Left ventricle myocardium inferior (tissue), 1 donor: Measurements from ENCODE around the gene C10orf105. TPM values are rescaled to one million over a fixed set of nuclear protein-coding genes. Genes with fewer than 3 reads are reported as not detected.

Source experiments
- DNase-seq: peaks from one replicate; pipeline ENCODE4 v3.0.0-alpha.2; 2020
- H3K27ac ChIP-seq: fragments of 200-600 bp; replicated peaks from 2 replicates; pipeline ENCODE4 v1.8.0; 2021
- H3K27me3 ChIP-seq: fragments of 200-600 bp; 2 replicates; pipeline ENCODE4 v1.8.0; 2021; ENCODE audit warnings: low read depth
- H3K36me3 ChIP-seq: fragments of 200-600 bp; 2 replicates; pipeline ENCODE4 v1.8.0; 2021
- H3K4me1 ChIP-seq: fragments of 200-600 bp; 2 replicates; pipeline ENCODE4 v1.8.0; 2021
- H3K4me3 ChIP-seq: fragments of 200-600 bp; 2 replicates; pipeline ENCODE4 v1.8.0; 2021; ENCODE audit warnings: mild to moderate bottlenecking, moderate library complexity
- H3K9me3 ChIP-seq: fragments of 200-600 bp; replicated peaks from 2 replicates; pipeline ENCODE4 v1.8.0; 2021
- CTCF ChIP-seq: fragments of 200-600 bp; IDR thresholded peaks from 2 replicates; pipeline ENCODE4 v1.8.0; 2021; ENCODE audit warnings: antibody characterized with exemption, mild to moderate bottlenecking, borderline replicate concordance
- intact Hi-C: fragments of 100-400 bp; cut with micrococcal nuclease; formaldehyde crosslinking; loops from one replicate; pipeline ENCODE4 v1.11.0; 2022
- total RNA-seq: library from RNA; stranded (reverse); fragmentation: NEBNext Ultra II Directional; extraction: Animal tissue kit (Norgen Biotek cat#: 25700); gene quantifications from one replicate; pipeline ENCODE4 v1.2.1, GENCODE V29; 2021
- donor health status: DM: no; HTN: yes; CAD: no; lungs with severe emphysema.

Gene C10orf105
- total RNA-seq, 1 donor from 2014 or later, result 0.05 TPM

DNA sequence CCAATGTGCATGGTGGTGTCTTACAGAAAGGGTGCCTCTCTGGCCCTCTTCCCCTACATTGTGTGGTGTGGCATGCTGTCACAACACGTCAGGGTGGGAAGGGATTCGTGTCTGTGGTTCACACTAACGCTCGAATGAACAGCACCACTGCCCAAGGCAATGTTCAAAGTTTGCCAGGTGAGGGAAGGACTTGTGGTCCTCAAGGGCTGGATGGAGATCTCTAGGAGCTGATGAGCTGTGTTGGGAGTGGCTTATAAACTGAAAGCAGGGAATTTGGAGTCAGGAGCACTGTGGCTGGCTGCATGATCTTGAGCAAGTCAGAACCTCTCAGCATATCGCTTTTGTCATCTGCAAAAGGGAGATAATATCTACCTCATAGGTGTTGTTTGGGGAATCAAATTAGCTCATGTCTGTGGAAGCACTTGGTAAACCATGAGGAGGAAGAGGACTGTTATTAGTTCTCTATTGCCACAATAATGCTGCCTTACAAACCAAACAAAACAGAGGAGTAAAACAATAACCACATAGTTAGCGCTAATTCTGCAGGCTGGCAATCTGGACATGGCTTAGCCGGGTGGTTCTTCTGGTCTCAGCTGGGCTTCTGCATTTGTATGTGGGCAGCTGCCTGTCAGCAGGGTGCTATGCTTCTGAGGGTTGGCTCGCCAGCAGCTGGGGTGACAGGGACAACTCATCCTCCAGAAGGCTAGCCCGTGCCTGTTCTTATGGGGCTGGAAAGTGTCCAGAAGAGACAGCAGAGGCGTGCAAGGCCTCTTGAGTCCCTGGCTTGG is 22.9 kb upstream of the C10orf105 start:
- intact Hi-C loops, result no loop called here
- Histone ChIP-seq H3K9me3 (peaks cover 8% of the 10 kb centered on the region), H3K36me3 (no peaks in the 10 kb centered on the region), H3K4me1 (peaks cover 41% of the 10 kb centered on the region), H3K27me3 (no peaks in the 10 kb centered on the region), H3K4me3 (no peak overlapping the region), H3K27ac (no peak overlapping the region)
- no peak for DNase-seq
- TF ChIP-seq CTCF, result no peak

- Histone ChIP-seq H3K9me3 (peaks cover 8% of the 10 kb centered on the region), H3K27ac (no peak overlapping the region), H3K4me1 (peaks cover 40% of the 10 kb centered on the region), H3K36me3 (no peaks in the 10 kb centered on the region), H3K27me3 (no peaks in the 10 kb centered on the region), H3K4me3 (no peak overlapping the region)
- no peak for DNase-seq
- intact Hi-C loops, result no loop called here
- TF ChIP-seq CTCF, result no peak
Observed at GRCh38 chr10:71741671-71742070, 22.1 kb upstream of the C10orf105 start.

- no peaks in the 10 kb centered on the region for H3K27me3 ChIP-seq
- no peak overlapping the region for H3K27ac ChIP-seq
- no peak for TF ChIP-seq CTCF
- no peak for DNase-seq
- intact Hi-C loops, result no loop called here
- H3K4me3 ChIP-seq, result no peak overlapping the region
- H3K9me3 ChIP-seq, result peaks cover 8% of the 10 kb centered on the region
- H3K36me3 ChIP-seq, result no peaks in the 10 kb centered on the region
- peaks cover 39% of the 10 kb centered on the region for H3K4me1 ChIP-seq
Observed at GRCh38 chr10:71741029-71741428, 21.5 kb upstream of the C10orf105 start.

DNA sequence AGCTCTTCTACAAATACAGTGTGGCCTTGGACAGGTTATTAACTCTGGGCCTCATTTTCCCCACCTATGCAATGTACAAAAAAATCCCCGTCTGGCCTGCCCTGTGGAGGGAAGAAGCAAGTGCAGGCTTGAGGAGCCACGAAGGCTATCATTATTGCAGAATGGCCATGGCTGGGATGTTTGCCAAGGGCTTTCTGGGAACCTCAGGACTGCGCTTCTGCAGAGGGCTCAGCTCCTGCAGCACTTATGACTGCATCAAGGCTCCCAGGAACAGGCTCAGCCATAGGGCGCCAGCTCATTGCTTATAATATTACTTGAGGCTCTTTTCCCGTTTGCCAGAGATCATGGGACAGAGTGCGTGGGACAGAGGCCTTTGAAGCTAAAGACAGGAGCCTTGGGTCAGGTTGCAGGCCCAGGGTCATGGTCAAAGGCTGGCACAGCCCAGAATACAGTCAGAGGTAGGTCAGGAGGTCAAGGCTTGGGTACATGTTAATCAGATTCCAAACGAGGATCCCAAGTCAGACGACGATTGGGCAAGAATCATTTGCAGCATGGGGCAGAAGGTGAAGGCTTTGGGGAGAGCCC is 20.6 kb upstream of the C10orf105 start:
- H3K9me3 ChIP-seq, result peaks cover 8% of the 10 kb centered on the region
- no peak overlapping the region for H3K4me3 ChIP-seq
- no peak for DNase-seq
- H3K4me1 ChIP-seq, result peaks cover 35% of the 10 kb centered on the region
- H3K27me3 ChIP-seq, result no peaks in the 10 kb centered on the region
- no peaks in the 10 kb centered on the region for H3K36me3 ChIP-seq
- intact Hi-C loops, result no loop called here
- no peak for TF ChIP-seq CTCF
- H3K27ac ChIP-seq, result no peak overlapping the region

- Histone ChIP-seq H3K4me1 (peaks cover 32% of the 10 kb centered on the region), H3K36me3 (no peaks in the 10 kb centered on the region), H3K9me3 (peaks cover 8% of the 10 kb centered on the region), H3K27me3 (no peaks in the 10 kb centered on the region), H3K4me3 (no peak overlapping the region), H3K27ac (no peak overlapping the region)
- DNase-seq, result no peak
- intact Hi-C loops, result no loop called here
- no peak for TF ChIP-seq CTCF
Observed at GRCh38 chr10:71739358-71739900, 19.9 kb upstream of the C10orf105 start.
